AML-193 (cell line): ENCODE results near the gene GPR157.

ENCODE experiments used
- DNase-seq, 2 experiments: peaks; one replicate each; lab custom pipeline; 2025; lab: John Stamatoyannopoulos, UW

GPR157 gene

DNA sequence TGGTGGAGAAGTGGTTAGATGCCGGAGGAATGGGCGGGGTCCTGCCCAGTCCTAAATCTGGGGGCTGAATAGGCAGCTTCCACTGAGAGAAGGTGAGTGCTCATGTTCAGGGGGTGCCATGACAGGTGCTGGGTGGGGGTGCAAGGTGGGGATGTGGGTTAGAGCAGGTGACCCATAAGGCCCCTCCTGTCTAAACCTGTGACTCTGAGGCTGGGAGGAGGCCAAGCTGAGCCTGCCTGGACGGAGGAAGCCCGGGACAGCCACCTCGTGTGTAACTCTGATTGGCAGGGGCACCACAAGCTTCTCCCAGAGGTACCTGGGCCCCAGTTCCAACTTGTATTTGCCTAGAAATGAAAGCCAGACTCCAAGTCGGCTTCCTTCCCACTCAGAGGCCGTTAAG lies 10.7 kb downstream of the GPR157 start:
- DNase-seq: no peak

DNA sequence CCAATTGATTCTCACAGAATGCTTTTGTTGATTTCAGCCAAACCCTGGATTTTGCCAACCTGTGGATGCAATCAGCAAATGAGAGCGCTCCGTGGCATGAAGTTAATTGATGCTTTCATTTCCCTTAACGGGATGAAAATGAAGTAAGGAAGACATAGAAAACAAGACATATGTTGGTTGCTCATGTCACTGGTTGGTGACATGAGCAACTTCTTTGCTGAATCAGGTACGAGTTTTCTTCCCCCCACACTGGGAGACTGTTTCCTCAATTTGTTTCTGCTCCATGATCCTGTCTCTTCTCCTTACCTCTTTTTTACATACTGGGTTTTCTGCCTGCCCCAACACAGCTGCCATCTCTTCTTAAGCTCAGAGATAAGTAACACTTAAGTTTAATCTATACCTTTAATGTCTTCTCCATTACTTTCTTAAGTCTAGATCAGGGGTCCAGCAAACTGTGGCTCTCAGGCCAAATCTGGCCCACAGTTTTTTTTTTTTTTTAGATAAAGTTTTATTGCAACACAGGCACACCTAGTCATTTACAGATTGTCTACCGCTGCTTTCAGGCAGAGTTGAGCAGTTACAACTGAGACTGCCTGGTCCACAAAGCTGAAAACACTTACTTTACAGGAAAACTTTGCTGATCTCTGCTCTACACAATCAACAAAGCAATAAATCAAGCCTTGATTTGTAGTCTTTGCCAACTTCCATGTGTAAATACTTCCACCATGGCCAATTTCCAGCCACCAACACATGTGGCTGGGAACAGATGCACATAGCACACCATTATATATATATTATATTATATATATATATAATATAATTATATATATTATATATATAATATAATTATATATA lies 13.3 kb downstream of the GPR157 start:
- no peak for DNase-seq

- DNase-seq: no peak
Measured at GRCh38 chr1:9112961-9113880, 15.7 kb downstream of the GPR157 start.

DNA sequence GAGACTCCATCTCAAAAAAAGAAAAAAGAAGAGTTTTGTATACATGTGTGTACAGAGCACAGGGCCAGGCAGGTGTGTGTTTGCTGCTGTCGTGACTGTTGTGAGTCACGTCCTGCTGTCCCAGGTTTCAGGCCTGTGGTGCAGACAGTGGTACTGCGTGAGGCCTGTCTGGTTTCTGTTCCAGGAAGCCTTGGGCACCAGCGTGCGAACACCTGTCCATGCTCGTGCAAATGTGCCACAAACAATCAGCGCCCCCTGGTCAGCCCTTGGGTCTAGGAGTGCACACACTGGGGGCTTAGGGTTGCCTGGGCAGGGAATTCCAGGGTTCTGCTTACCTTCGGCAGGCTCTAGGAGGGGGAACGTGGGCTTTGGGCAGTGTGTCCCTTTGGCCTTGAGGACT lies 16.9 kb downstream of the GPR157 start:
- DNase-seq: no peak

GRCh38 chr1:9111357-9111691 lies 17.6 kb downstream of the GPR157 start:
- DNase-seq: no peak

GRCh38 chr1:9110669-9111356 lies 18.1 kb downstream of the GPR157 start:
- DNase-seq: peak; percentile 44 to 55

DNA sequence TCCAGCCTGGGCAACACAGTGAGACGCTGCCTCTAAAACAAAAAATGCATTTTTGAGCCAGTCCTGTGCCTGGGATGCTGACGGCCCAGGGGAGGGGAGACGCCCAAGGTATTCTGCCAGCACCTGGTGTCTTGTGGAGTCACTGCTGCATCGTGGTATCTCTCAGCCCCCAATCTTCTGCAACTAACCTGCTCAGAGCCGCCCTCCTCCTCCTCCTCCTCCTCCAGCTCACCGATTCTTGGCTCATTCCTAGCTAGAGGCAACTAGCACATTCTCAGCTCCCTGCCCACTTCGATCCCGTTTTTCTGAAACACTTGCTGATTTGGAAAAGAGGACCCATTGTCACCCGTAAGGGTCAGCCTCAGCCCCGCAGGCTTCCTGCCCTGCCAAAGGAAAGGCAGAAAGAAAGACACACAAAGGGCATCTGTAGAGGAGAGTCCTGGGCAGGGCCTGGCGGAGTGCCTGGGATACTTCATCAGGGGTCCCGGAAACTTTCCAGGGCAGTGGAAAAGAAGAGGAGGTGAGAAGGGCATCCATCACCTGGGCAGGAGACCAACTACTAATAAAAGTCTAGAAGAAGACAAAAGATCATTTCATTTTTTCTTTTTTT lies 20.7 kb downstream of the GPR157 start:
- no peak for DNase-seq

GRCh38 chr1:9107136-9107535 lies 21.8 kb downstream of the GPR157 start:
- no peak for DNase-seq

DNA sequence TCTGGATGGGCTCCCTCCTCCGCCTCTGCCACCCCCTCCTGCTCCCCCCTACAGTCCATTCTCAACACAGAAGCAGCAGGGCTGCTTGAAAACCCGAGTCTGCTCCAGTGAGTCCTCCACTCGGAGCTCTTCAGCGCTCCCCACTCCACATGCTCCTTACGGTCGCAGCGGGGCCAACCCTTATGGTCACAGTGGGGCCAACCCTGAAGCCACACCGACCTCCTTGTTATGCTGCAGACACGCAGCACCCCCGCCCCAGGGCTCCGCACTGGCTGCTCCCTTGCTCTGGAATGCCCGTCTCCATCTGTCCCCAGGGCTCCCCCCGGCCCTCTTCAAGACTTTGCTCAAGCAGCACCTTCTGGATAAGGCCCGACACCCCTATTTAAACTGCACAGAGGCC lies 22.6 kb downstream of the GPR157 start:
- no peak for DNase-seq

DNA sequence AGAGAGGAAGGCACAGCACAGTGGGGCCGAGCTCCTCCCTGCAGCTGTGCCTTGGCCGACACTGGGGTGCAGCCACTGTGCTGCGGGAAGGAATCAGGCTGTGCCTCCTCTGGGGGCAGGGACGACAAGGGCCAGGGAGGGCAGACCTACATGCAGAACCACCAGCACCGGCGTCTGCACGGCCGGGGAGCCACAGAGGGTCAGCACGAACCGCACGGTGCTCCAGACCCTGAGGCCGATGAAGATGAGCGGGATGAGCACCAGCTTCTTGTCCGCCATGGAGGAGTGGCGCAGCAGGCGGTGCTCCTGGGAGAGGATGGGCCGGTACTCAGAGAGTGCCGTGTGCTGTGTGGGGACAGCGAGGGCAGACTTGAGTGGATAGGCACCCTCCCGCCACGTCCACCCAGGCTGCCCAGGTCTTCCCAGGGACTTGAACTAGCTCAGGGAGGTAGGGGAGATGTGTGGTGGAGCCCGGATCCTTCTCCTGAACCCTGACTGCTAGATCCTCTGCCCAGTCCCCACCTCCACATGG lies 23.5 kb downstream of the GPR157 start:
- DNase-seq: no peak

GRCh38 chr1:9101510-9102146 lies 27.3 kb downstream of the GPR157 start:
- peak; percentile 78 to 83 for DNase-seq

- DNase-seq: peak in 1 of 2 experiments; percentile 8
Measured at GRCh38 chr1:9100471-9101043, 28.3 kb downstream of the GPR157 start.

- DNase-seq: no peak
Measured at GRCh38 chr1:9099555-9099954, 29.3 kb downstream of the GPR157 start.

DNA sequence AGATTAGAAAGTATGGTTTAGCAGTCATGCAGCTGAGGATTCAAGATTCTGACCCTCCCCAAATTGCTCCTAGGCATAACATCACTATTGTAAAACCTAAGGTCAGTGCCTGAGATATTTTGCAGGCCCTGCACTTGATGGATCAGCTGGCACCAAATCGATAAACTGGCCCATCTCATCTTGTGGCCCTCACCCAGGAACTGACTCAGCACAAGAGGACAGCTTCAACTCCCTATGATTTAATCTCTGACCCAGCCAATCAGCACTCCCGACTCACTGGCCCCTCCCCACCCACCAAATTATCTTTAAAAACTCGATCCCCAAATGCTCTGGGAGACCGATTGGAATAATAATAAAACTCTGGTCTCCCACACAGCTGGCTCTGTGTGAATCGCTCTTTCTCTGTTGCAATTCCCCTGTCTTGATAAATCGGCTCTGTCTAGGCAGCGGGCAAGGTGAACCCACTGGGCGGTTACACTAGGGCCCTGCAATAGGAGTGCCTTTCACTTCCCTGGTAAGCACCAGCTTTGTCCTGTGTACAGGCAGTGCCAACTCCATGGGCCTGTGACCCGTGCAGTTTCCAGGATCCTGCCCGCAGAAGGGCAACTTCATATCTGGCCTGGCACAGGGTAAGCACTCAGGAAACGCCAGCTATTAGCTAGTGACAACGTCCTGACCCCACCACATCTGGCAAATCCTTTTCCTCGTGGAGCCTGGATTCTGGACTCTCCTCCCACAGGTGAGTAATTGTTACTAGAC lies 30.8 kb downstream of the GPR157 start:
- no peak for DNase-seq

- DNase-seq: no peak
Measured at GRCh38 chr1:9095818-9096217, 33.1 kb downstream of the GPR157 start.

DNA sequence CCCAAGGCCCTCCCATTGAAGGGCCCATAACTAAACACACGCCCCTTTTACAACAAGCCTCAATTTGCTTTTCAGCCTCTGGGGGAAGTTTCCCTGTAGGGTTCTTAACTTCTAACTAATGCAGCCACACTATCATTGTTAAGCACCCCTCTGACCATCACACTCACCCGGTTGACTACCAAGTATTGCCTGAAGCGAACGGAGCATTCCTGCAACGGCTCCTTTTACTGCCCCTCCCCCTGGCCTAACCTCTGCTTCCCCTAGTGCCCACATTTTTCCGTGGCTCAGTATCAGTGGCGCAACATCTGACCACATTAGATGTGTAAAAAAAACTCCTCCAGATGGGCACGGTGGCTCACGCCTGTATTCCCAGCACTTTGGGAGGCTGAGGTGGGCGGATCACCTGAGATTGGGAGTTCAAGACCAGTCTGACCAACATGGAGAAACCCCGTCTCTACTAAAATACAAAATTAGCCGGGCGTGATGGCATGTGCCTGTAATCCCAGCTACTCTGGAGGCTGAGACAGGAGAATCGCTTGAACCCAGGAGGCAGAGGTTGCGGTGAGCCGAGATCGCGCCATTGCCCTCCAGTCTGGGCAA lies 34.8 kb downstream of the GPR157 start:
- DNase-seq: peak; percentile 75 to 92

GRCh38 chr1:9093581-9093980 lies 35.3 kb downstream of the GPR157 start:
- DNase-seq: peak; percentile 82 to 84

DNA sequence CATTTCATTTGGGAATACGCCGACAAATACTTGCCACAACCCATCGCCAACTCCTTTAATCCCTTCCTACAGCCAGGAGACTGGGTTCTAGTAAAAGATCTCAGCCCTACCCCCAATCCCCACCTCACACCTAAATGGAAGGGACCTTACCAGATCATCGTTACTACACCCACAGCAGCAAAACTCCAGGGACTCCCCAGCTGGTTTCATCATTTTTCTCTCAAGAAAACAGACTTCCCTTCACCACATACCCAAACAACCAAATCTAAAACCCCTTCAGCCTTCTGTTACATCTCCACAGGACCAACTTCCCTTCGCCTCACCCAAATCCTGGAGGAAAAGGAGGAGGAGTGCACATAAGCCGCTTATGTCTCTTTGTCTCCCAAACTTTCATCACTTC lies 35.8 kb downstream of the GPR157 start:
- DNase-seq: peak in 1 of 2 experiments; percentile 30

DNA sequence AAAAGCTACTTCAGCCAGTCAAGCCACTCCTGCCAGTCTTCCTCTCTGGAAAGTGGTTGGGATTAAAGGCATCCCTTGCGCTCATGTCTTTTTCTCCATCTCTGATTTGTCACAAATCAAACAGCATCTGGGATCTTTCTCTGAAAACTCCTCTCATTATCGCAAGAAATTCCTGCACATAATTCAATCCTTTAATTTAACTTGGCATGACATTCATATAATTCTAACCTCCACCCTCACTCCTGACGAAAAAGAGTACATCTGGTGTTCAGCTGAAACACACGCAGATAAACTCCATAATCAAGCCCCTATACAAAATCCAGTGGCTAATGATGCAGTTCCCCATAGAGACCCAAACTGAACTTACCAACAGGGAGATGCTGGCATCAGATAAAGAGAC lies 40.1 kb downstream of the GPR157 start:
- no peak for DNase-seq
